Sciatic nerve (tissue), 2 donors: ENCODE measurements around the gene NAP1L1. TPM values are rescaled to one million over a fixed set of nuclear protein-coding genes. Genes with fewer than 3 reads are reported as not detected.
"Not testable (repeated sequence)": the region's sequence is repeated elsewhere in the genome, so short reads cannot be mapped to it uniquely, and the experiment has no call there.

Experiments used
- ATAC-seq: fragments of 200-7000 bp; cut with Tn5 transposase; one replicate; pipeline ENCODE4 v1.9.1; 2020; ENCODE audit warnings: mild to moderate bottlenecking, moderate library complexity
- DNase-seq: peaks from one replicate; pipeline ENCODE4 v3.0.0-alpha.2; 2020; ENCODE audit warnings: low spot score
- intact Hi-C: fragments of 100-400 bp; cut with DNase I; formaldehyde crosslinking; loops from one replicate; pipeline ENCODE4 v1.14.2; 2022
- total RNA-seq: library from RNA; stranded (reverse); fragmentation: NEBNext Ultra II Directional; extraction: Animal tissue kit (Norgen Biotek cat#: 25700); gene quantifications from one replicate; pipeline ENCODE4 v1.2.1, GENCODE V29; 2021
- donor health status: DM: no; HTN: no; CAD: no.
- donor health status: DM: no; HTN: no; CAD: no.

The NAP1L1 gene
- total RNA-seq, 1 donor from 2014 or later, result 425 TPM

DNA sequence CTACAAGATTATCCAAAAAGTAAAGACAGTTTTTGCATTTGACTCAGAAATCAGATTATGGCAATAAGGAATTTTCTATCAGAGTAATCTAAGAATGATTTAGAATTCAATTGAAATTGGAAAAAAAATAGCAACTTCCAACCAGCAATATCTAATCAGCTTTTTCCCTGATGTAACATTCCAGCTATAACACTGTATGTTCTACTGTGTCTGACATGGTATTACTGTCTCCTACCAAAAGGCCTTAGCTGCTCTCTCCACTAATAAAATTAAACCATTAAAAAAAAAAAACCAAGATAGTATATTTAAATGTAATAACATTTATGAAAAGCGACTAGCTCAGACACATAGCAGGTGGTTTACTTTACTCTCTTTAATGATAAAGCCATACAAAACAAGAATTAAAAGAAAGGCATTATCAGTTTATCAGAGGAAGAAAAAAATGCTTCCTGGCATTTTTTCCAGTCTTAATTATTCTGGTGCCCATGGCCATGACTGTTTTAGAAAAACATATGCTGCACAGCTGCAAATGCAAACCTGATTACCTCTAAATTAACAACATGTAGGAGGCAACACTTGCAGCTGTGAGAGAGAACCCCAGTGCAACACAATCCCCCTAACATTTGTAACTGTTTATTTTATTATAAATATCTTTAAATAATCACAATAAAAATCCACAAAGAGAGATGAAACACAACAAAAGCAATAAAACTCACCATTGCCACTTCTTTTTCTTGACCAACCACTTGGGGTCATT is 81.7 kb downstream of the NAP1L1 start:
- intact Hi-C loops, result no loop called here
- ATAC-seq (no peak), DNase-seq (no peak)

GRCh38 chr12:75998292-75999063 is 86.0 kb downstream of the NAP1L1 start:
- intact Hi-C loops, result no loop called here
- no peak for DNase-seq
- no peak for ATAC-seq

GRCh38 chr12:75997658-75998057 is 86.8 kb downstream of the NAP1L1 start:
- ATAC-seq (no peak), DNase-seq (no peak)
- intact Hi-C loops, result no loop called here

GRCh38 chr12:75996861-75997447 is 87.5 kb downstream of the NAP1L1 start:
- intact Hi-C loops, result no loop called here
- ATAC-seq, result peak; percentile 36

DNA sequence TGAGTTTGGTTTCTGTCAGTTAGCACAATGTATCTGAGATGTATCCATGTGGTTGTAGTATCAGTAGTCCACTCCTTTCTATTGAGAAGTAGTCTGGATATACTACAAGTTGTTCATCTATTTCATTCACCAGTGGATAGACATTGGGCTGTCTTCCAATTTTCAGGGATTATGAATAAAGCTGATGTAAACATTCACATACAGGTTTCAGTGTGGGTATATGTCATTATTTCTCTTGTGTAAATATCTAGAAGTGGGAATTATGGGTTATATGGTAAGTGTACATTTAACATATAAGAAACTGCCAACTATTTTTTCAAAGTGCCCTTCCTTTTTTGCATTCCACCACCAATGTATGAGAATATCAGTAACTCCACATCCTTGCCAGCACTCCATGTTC is 88.8 kb downstream of the NAP1L1 start:
- no peak for ATAC-seq

More at GRCh38 chr12:75996861-75997447, 87.5 kb downstream of the NAP1L1 start:
- DNase-seq, result no peak

DNA sequence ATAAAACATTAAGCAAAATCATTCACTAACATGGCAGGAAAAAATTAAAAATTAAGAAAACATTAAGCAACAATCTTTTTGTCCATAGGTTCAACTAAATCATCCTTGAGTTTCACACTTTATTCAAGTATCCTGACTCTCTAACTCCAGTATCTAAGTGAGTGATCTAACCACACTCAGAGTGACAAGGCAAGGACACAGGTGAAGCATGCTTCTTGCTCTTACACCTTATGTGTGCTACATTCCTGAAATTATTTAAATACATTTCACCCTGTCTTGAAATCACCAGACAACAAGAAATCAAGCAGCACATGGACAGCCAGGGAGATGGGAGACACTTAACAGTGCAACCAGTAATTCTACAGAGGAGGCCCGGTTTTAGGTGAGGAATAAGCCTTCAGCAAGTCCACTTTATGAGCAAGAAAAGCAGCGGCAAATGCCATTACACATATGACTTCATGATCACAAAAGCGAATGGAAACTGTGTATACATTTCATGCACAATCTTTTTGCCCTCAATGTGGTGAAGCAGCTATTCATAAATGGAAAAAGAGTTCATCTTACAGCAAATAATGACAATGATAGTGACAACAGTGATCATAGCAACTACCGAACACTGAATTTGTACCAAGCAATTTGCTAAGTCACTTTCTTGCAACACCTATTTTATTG is 90.3 kb downstream of the NAP1L1 start:
- ATAC-seq, result no peak
- intact Hi-C loops, result no loop called here
- DNase-seq, result no peak

More for the DNA sequence above, 88.8 kb downstream of the NAP1L1 start:
- DNase-seq, result no peak
- intact Hi-C loops, result no loop called here

DNA sequence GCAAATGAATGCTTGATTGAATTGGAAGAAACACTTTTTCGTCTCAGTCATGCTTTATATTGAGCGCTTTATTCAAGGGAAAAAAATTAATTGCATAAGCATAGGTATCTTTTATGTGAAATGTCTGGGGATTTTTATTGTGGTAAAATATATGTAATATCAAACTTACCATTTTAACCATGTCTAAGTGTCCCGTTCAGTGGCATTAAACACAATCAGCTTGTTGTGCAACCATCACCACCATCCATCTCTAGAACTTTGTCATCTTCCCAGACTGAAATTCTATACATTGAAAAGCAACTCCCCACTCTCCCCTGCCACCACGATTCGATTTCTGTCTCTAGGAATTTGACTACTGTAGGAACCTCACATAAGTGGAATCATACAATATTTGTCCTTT is 92.7 kb downstream of the NAP1L1 start:
- intact Hi-C loops, result no loop called here
- no peak for ATAC-seq
- no peak for DNase-seq

DNA sequence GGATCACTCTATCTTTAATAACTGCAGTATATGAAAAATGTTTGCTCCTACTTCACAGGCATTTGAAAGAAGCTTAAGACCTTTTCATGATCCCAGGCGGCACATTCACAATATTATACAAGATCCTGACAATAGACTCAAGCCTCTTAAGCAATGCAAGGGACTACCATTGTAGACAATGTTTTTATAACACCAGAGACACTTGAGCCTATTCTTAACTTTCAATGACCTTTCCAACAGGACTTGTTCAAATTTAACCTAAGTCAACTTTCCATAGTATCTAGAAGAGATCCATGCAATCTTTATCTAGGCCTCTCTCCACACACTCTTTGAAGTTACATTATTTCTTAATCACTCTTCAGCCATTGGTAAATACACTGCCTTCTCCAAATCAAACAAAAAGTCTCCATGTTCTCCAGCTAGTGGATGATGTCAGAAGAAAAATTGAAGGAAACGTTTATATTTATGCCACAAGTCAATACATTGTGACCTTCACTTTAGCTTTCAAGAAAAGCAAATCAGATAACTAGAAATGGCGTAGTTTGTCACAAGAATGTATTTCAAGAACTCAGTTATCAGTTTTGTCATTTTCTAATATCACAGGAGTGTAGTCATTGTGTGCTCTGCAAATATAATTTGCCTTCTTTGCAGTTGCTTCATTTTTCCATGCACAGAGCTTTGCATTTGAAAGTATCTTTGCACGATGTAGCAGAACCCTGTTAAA is 94.1 kb downstream of the NAP1L1 start:
- intact Hi-C loops, result no loop called here
- DNase-seq (no peak), ATAC-seq (no peak)

DNA sequence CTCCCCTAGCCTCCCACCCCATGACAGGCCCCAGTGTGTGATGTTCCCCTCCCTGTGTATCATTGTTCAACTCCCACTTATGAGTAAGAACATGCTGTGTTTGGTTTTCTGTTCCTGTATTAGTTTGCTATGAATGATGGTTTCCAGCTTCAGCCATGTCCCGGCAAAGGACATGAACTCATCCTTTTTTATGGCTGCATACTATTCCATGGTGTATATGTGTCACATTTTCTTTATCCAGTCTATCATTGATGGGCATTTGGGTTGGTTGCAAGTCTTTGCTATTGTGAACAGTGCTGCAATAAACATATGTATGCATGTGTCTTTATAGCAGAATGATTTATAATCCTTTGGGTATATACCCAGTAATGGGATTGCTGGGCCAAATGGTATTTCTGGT is 96.8 kb downstream of the NAP1L1 start:
- DNase-seq, ATAC-seq, intact Hi-C loops: not testable (repeated sequence)

Other genes starting within 250 kb of the NAP1L1 start
- gene PHLDA1, start 52.9 kb downstream of the NAP1L1 start, total RNA-seq, result 34.2 TPM